ENCODE data around the gene CARM1.

CARM1 gene

DNA sequence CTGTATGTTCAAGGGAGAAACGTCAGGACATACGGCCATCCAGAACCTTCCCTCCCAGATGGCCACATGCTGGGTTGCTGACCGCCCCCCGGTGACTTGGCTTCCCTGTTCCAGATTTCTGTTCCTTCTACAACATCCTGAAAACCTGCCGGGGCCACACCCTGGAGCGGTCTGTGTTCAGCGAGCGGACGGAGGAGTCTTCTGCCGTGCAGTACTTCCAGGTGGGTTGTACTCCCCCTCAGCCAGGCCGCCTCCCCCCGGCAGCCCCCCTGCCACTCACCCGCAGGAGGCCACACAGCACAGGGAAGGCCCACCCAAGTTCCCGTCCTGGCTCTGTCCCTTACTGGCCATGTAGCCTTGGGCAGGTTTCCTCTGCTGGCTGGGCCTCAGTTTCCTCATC, 36.6 kb downstream of the CARM1 start:
- no peak for DNase-seq (ENCODE audit: low read depth, low spot score)

GRCh38 chr19:10908380-10908960, 37.1 kb downstream of the CARM1 start:
- no peak for DNase-seq (ENCODE audit: low read depth, low spot score)

- DNase-seq (ENCODE audit: low read depth, low spot score) = no peak
Measured at GRCh38 chr19:10911579-10912363, 40.4 kb downstream of the CARM1 start.

GRCh38 chr19:10912619-10913018, 41.3 kb downstream of the CARM1 start:
- DNase-seq (ENCODE audit: low read depth, low spot score) = no peak

- DNase-seq (ENCODE audit: low read depth, low spot score) = no peak
Measured at GRCh38 chr19:10913716-10914340, 42.5 kb downstream of the CARM1 start.

GRCh38 chr19:10915130-10916091, 44.1 kb downstream of the CARM1 start:
- no peak for DNase-seq (ENCODE audit: low read depth, low spot score)

DNA sequence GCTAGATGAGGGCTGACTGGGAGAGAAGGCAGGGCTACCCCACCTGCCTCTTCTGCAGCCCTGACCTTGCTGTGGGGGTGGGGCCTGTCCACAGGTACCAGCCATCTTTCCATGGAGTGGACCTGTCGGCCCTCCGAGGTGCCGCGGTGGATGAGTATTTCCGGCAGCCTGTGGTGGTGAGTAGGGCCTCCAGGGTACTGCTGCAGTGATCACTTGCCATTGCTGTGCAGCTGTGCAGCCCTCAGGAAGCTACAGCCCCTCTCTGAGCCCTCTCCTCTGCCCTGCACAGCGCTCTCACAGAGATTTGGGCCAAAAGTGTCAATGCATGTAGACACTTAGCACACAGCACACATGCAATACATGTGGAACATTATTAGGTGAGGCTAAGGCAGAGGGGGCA, 45.2 kb downstream of the CARM1 start:
- DNase-seq (ENCODE audit: low read depth, low spot score) = no peak

DNA sequence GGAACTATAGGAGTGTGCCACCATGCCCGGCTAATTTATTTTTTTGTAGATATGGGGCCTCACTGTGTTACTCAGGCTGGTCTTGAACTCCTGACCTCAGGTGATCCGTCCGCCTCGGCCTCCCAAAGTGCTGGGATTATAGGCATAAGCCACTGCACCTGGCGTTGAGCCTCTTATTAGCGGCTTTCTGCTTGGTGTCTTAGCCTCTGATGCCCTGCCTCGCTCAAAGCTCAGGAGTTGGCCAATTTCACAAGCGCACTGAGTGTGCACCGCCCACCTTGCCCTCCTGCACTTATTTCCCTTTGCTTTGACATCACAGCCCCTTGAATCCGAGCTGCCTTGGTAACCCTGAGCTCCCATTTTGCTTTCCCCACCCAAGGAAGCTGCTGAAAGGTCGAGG, 47.0 kb downstream of the CARM1 start:
- DNase-seq (ENCODE audit: low read depth, low spot score) = no peak

DNA sequence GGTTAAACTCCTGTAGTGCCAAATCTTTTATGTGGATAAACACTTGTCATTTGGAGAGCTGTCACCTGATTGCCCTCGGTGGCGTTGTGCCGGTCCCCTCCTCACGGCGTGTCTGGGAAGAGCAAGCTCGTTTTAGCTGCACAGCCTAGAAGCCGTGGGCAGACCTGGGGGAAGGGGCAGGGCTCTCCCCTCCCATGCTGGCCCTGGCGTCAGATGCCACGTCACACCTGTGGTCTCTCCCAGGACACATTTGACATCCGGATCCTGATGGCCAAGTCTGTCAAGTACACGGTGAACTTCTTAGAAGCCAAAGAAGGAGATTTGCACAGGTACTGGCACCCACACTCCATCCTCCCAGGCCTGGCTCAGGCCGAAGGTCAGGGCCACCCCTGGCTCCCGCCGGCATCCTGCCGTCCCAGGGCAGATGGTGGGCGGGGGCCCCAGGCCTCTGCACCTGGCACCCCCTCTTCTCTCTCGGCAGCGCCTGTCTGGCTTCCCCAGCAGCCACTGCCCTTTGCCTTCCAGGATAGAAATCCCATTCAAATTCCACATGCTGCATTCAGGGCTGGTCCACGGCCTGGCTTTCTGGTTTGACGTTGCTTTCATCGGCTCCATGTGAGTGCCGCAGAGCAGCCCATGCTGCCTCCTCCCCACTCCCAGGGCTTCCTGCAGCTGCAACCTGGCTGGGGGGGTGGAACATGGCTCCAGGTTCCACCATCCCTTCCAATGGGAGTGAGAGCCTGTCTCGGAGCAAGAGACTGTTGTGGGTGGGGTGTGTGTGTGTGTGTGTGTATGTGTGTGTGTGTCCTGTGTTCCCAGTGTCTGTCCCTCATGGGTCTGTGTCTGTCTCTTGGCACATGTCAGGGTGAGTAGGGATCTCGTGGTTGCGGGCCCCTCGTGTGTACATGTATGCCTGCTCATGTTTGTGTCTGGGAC, 48.3 kb downstream of the CARM1 start:
- DNase-seq (ENCODE audit: low read depth, low spot score) = no peak

DNA sequence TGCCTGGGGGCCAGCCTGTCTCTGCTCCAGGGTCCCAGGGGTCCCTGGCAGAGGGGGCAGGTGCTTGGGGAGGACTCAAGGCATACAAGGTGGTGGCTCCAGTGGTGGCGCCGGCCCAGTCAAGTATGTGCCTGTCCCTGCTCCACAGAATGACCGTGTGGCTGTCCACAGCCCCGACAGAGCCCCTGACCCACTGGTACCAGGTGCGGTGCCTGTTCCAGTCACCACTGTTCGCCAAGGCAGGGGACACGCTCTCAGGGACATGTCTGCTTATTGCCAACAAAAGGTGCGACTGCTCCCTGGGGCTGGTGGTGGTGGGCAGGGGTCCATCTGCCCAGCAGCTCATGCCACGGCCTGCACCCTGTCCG, 48.9 kb downstream of the CARM1 start:
- no peak for DNase-seq (ENCODE audit: low read depth, low spot score)

DNA sequence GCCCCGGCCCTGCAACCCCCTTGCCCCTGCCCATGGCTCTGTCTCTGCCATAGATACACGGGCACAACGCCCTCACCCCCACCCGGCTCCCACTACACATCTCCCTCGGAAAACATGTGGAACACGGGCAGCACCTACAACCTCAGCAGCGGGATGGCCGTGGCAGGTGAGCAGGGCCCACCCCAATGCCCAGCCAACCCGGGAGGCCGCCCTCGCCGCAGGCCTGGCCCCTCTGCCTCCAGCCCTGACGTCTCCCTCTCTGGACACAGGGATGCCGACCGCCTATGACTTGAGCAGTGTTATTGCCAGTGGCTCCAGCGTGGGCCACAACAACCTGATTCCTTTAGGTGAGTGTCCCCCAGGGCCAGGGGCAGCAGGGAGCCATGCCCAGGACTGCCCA, 49.4 kb downstream of the CARM1 start:
- no peak for DNase-seq (ENCODE audit: low read depth, low spot score)

- no peak for DNase-seq (ENCODE audit: low read depth, low spot score)
Measured at GRCh38 chr19:10921199-10921909, 50.0 kb downstream of the CARM1 start.

DNA sequence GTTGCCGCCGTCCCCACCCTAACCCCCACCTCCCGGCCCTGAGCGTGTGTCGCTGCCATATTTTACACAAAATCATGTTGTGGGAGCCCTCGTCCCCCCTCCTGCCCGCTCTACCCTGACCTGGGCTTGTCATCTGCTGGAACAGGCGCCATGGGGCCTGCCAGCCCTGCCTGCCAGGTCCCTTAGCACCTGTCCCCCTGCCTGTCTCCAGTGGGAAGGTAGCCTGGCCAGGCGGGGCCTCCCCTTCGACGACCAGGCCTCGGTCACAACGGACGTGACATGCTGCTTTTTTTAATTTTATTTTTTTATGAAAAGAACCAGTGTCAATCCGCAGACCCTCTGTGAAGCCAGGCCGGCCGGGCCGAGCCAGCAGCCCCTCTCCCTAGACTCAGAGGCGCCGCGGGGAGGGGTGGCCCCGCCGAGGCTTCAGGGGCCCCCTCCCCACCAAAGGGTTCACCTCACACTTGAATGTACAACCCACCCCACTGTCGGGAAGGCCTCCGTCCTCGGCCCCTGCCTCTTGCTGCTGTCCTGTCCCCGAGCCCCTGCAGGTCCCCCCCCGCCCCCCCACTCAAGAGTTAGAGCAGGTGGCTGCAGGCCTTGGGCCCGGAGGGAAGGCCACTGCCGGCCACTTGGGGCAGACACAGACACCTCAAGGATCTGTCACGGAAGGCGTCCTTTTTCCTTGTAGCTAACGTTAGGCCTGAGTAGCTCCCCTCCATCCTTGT, 50.7 kb downstream of the CARM1 start:
- DNase-seq (ENCODE audit: low read depth, low spot score) = no peak

DNA sequence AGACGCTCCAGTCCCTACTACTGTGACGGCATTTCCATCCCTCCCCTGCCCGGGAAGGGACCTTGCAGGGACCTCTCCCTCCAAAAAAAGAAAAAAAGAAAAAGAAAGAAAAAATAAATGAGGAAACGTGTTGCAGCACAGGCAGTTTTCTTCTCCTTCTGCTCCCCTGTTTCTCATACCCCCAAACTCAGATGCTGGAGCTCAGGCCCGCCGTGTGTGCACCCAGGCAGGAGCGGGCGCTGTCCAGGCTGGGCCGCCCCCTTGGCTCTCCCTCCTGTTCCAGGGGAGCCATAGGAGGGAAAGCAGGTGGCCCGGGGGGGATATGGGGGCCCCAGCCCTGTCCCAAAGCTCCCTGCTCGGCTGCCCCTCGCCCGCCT, 51.3 kb downstream of the CARM1 start:
- DNase-seq (ENCODE audit: low read depth, low spot score) = no peak

GRCh38 chr19:10923260-10924112, 52.1 kb downstream of the CARM1 start:
- no peak for DNase-seq (ENCODE audit: low read depth, low spot score)

GRCh38 chr19:10924597-10924996, 53.2 kb downstream of the CARM1 start:
- DNase-seq (ENCODE audit: low read depth, low spot score) = no peak

DNA sequence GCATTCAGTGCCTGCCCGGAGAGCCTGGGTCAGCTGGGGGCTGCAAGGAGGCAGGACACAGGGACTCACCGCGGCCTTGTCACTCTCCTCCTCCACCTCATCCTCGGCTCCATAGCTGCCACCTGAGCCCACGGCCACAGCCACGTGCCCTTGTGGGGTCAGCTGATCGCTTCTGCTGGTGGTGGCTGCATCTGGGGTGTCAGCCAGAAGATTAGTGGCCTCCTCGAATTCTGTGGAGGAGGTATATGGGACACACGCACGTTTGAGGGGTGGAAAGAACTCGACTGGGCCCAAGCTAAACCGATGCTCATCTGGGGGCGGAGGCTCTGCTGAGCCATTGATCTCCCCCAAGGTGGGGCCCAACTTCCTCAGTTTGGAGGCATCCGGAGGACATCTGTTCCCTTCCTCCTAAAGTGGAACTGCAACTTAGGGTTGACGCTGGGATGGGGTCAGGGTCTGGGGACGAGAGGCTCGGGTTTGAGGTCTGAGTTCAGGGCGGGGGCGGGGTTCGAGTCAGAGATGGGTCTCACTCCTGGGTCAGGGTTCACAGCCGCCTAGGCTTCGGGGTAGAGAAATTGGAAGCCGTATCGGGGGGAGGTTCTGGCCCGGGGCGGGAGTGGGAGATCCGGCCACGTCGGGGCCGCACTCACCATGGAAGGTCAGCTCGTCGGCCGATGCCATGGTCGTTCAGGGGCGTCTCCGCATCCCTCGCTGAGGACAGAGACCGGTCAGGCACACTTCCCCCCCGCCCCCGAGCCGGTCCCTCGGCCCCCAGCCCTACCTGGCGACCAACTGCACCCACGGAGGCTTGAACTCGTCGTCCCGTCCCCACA, 56.6 kb downstream of the CARM1 start:
- DNase-seq (ENCODE audit: low read depth, low spot score) = no peak

All from activated CD4-positive, CD25-positive, alpha-beta regulatory T cell treated with anti-CD3 and anti-CD28 coated beads, Interleukin-2, amount 50 U/mL, for 16 hours (primary cell).